NCI-H1694 treated with DMSO at 0.1 percent for 48 hours (cell line): ENCODE measurements around the gene GSTM4.
A peak's percentile ranks its signal among the peaks of the same experiment; 100 is the strongest.
"Not testable (repeated sequence)": the region's sequence is repeated elsewhere in the genome, so short reads cannot be mapped to it uniquely, and the experiment has no call there.

Source experiments
- DNase-seq: peaks from one replicate; lab custom pipeline; 2025; lab: John Stamatoyannopoulos, UW

GSTM4 gene

DNA sequence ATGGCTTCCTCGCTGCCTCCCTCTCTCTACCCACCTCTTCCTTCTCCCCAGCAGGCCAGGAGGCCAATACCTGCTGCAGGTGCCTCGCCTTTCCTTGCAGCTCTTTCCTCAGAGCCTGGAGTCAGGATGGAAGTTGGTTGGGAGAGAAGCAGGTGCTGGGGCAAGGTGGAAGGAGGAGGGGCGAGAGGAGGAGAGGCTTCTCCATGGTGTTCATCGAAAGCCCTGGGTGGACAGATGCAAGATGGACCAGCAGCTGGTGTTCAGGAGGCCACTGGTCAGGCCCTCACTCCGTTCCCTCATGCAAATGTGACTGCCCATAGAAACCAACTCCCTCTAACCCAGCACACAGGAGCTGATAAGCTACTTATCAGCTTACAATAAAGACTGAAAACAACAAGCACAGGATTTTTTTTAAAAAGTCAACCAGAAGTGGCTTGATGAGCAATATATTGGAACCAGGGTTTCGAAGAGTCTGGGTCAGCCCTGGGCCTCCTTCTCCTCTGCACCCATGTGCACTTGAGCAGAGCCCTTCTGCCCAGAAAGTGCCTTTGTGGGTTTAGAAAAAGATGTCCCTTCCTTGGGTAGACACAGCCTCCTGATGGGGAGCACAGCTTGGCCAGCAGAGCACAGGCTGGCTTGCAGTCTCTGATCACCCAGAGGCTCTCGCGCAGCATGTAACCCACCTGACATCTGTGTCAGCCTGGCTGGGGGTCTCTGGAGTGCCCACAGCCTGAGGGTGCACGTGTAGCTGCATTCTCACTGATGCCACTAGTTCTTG lies 16.6 kb upstream of the GSTM4 start:
- DNase-seq: no peak

DNA sequence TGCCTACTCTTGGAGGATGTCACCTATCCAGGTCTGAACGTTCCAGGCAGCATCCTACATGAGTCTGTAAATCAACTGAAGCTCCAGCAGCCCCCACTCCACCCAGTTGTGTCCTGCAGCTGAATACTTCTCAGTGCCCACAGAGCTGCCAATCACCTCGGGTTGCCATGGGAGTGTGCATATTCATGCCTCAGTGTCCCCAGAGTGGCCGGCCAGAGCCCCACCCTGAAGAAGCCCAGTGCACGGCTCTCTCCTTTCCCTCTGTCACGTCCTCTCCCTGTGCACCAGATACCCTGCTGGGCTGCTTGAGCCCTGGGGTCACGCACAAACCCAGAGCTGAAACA lies 16.1 kb upstream of the GSTM4 start:
- DNase-seq: no peak

DNA sequence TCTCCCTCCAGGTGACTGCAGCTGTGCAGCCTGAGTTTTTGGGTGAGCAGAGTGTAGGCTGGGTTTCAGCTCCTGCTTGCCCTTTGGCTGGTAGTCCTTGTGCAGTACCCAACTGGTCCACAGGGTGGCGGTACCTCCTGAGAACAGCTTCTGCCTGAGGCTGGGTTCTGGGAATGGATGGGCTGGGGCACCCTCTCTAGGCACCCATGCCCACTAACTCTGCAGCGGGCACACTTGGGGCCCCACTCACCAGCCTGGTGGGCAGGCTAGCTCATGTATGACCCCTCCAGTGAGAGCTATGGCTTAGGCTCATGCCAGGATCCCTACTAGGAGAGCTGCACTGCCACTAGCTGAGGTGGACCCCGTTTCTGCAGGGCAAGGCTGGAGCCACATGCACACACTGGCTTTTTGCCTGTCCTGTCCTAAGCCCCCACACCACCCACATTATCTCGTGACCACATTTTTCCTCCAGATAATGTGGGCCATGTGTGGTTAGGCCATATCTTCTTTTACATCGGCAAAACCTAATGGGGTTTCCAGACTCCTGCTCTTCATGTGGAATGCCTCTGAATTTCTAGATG lies 15.5 kb upstream of the GSTM4 start:
- peak; percentile 68 for DNase-seq

DNA sequence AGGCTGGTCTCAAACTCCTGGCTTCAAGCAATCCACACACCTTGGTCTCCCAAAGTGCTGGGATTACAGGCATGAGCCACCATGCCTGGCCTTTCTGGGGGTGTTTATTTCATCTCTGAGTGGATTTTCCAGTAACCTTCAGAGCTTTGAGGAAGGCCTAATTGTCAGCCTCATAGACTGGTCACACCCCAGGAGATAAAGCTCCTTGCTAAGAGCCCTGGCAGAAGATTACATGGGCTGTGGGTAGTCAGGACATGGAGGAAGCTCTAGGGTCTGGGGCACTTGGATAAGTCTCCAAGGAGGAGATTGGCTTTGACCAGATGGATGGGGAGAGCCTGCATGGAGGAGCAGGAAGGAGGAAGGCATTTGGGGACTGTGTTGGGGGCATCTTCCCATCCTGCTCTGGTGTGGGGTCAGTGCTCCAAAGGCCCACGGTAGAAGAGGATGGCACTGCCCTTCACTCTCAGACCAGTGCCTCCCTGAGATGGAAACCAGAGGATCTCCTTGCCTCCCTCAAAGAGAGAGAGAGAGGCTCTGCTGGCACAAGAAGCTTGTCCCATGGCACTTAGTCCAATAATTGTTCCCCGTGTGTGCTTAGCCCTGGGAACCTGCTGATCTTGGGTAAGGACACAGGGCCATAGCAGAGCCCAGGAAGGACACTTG lies 14.7 kb upstream of the GSTM4 start:
- no peak for DNase-seq

DNA sequence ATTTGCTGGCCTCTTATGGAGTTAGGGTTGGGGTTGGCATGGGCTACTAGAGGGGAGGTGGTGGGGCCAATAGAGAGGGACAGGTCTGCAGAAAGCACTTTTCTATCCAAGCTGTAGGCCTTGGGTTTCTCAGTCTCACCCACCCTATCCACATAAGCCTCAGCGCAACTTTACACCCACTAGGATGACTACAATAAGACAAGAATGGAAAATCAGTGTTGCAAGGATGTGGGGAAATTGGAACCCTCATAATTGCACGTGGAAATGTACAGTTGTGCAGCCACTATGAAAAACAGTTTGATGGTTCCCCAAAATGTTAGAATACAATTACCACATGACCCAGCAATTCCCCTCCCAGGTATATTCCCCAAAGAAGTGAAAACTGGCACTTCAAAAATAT lies 14.0 kb upstream of the GSTM4 start:
- DNase-seq: no peak

DNA sequence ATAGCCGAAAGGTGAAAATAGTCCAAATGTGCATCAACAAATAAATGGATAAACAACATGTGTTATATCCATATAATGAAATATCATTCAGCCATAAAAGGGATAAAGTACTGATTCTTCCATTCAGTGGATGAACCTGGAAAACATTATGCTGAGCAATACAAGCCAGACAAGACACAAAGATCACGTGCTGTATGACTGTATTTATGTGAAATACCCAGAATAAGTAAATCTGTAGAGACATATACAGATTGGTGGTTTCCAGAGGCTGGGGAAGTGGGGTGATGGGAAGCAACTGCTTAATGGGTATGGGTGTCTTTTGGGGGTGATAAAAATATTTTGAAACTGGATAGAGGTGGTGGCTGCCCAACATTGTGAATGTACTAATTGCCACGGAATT lies 13.3 kb upstream of the GSTM4 start:
- no peak for DNase-seq

DNA sequence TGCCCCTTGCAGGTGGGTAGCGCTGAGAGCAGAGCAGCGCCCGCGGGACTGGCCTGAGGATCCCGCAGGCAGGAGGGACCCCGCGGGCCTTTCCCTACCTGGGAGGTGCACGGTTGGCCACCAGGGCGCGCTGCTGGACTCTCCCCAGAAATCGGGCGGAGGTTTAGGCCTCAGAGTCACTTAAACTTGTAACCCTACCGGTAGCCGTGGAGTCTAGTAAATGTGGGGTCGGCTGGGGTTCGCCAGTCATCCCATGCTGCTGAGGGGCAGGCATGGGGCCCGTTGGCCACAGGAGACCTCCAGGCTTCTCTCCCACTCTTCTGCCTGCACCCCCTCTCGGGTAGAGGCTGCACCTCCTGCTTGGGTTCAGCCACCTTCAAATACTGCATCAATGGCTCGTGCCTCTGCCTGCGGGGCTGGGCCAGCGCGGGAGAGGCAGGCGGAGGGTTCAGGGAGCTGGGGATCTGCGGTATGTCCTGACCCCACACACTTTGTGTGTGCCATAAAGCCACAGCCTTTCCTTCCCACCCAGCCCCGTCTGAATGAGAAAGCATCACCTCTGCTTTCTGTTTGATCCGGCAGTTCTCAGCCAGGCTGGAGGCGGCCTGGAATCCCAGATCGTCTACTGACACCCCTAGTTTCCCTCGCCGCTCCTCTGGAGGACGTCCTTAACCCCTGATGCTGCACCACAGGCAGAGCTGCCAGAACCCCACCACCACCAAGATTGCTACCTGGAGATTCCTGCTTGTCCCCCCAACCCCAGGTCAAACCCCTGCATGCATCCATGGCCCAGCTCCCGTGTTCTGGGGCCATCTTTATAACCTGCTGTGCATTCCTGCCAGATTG lies 12.3 kb upstream of the GSTM4 start:
- DNase-seq: peak; percentile 69

DNA sequence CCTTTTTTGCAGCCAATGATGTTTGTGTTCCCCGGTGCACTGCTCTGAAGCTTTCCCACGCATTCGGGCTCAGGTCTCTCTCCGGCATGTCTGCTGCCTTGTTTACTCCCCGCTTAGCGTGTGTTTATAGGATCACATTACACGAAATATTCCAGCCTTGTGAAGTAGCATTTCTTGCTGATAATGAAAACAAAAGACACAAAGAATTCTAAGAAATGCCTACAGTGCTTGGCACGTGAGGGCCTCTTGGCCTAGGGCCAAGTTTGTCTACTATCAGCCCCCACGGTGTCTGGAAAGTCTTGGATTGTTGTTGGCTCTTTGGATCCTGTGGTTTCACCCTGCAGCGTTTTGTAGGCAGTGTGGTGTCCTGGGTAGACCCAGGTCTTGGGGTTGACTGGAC lies 11.2 kb upstream of the GSTM4 start:
- no peak for DNase-seq

DNA sequence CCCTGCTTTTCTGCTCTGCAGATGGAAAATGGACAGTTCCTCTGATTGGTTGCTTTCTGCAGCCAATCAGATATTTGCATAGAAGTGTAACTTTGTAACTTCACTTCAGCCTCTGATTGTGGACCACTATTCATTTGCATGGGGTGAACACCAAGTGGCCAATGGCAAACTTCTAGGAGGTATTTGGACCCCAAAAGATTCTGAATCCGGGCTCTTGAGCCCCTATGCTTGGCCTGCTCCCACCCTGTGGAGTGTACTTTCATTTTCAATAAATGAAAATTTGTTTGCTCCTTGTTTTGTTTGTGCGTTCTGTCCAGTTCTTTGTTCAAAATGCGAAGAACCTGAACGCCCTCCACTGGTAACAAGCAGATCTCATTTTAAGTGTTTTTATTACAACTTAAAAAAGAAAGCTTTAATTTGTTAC lies 6.4 kb upstream of the GSTM4 start:
- peak; percentile 74 for DNase-seq

DNA sequence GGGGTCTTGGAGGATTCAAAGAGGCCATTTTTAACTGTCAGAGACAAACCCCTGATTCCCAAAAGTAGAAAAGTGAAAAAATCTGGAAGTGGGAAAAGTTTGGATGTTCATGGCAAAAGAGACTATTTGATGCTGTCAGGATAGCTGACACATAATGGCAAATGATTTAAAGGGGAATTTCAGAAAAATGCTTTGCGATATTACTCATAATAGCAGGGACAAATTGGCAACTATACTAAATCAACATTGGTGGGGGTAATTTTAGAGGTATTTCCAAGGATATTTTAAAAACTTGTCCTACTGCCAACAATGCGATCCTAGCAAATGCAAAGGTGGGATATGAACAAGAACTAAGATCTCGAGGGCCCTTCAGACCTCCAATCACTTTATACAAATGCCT lies 5.3 kb upstream of the GSTM4 start:
- DNase-seq: no peak

DNA sequence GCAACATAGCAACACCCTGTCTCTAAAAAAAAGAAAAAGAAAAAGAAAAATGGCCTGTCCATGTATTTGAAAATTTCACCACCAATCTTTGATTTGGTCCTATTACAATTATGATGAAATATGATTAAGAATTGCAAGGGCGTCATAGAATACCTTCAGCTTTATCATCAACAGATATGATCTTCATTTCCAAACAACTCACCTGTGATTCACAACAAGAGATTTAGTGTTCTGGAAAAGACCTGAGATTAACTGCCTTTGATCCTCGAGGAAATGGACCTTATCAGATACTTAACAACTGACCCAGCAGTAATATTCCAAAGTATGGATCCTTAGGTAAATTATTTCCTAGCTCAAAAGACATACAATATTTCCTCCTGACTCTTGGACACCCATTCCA lies 3.5 kb upstream of the GSTM4 start:
- no peak for DNase-seq

DNA sequence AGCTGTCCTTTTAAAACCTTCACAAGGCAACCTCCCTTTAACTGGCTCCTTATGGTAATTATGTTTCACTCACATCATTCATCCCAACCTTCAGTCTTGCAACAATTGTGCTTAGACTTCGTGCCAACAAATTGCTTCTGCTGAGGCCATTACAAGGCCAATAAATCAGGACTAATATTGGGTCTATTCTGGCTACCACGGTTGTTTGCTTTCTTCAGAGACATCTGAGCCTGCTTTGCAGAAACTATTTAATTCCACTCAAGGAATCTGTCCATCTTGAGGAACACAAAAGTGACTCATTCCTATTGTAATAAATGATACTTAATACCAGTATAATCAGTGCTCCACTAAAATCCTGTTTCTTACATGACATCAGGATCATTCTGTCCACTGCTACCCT lies 2.6 kb upstream of the GSTM4 start:
- no peak for DNase-seq

DNA sequence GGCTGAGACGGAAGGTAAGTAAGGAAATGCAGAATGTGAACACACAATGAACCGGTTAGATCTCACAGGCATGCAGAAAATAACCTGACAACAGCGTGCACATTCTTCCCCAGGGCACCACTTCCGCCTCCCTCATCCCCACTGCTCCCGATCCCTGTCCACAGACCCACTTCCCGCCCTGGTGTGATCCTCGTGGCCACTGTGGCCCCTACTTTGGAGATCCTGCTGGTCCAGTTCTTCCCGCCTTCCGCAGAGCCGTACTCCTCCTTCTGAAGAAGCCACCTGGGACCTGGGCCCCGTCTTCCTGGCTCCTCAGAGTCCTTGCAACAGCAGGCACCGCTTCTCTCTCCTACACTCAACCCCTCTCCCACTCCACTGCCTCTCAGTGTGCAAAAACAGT lies 1.4 kb upstream of the GSTM4 start:
- DNase-seq: no peak

DNA sequence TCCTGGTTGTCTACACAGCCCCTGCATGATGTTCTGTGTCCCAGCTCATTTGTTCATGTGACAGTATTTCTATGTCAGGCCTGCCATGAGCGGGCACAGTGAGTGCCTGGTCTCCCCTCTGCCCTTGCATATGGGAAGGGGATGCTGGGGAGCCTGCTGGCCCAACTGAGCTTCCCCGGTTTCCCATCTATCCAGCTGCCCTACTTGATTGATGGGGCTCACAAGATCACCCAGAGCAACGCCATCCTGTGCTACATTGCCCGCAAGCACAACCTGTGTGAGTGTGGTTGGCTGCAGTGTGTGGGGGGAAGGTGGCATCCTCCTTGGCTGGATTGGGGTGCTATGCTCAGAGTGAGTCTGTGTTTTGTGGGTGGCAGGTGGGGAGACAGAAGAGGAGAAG lies 1.5 kb downstream of the GSTM4 start:
- DNase-seq: no peak

DNA sequence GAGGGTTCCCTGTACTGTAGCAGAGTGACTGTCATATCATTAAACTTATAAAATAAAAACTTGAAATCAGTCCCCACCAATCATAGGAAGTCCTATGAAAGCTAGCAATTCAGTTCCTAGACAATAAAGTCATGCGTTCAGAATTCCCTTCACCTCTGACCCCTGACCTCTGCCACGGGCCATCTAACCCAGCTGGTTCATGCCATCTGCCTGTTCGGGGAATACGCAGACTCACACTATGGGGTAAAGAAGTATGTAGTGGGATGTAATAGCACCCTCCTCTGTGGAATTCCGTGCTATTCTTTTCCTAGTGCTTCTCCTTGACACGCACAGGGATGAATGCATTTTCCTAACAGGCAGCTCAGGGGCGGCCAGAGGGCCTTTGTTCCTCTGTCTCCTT lies 2.1 kb downstream of the GSTM4 start:
- DNase-seq: no peak

DNA sequence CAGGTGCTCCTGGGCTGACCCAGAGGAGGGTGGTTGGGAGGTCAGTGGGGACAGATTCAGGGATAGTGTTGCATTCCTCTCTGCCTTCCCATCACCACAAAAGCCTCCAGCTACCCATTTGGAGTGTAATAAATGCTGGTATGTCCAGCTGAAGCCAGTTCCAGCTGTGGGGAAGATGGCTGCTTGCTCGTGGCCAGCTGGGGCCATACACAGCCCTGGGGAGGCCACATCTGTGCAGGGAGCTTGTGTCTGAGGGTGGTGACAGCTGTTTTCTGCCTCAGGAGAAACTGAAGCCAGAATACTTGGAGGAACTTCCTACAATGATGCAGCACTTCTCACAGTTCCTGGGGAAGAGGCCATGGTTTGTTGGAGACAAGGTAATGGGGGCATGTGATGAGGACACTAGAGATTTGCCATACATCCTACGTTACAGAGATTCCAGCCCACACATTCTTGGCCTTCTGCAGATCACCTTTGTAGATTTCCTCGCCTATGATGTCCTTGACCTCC lies 2.7 kb downstream of the GSTM4 start:
- no peak for DNase-seq

DNA sequence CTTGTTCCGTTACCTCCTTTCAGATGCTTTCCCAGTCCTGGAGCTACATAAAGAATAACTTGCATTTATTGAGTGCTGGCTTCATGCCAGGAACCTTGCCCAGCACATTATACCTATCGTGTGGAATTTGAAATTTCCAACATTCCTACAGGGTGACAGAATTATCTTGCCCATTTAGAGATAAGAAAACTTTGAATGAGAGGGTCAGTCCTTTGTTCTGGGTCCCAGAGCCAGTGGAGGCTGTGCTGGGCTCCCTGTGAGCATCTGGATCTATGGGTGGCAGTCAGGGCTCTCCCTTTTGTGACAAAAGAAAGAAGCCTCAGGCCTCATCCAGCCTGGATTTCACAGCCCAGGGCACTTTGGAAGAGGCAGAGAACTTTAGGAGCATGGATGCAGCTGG lies 3.2 kb downstream of the GSTM4 start:
- DNase-seq: no peak

DNA sequence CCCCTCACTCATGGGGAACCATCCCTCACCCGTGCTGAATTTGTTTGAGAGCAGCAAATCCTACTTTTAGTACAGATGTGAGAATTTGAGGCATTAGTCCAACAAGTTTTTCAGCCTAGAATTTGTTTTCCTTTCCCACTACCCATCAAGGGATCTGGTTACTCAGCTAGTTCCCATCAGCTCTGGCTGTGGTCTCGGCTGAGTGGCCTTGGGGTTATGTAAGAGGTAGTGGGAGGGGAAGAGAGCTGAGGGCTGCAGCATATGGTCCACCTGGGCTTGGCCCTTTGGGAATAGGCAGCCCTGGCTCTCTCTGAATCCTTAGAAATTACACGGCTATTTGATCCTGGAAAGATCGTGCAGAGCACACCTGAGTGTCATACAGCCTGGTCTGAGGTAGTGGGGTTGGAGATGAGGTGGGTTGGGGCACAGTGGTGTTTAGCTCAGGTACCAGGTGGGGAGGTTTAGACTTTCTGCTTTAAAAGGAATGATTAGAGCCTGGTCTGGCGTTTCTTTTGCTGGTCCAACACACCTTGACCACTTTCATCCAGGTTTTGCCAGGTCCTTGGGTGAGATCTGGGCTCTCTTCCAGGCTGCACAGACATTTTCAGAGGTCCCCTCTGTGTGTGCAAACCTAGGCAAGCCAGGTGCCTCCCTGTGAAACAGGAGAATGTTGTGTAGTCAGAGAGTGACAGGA lies 4.2 kb downstream of the GSTM4 start:
- no peak for DNase-seq

DNA sequence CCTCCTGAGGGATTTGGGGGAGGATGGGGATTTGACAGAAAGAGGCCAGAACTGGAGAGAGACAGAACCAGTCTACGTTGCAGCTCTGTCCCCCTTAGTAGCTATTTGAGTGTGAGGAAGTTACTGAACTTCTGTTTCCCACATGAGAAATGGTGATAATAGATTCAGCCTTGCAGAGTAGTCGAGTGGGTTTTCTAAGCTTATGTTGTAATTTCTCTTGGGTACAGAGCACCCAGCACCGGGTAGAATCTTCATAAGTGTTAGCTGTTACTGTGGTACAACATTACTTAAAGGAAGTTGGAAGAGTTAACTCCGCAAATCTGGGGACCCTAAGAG lies 4.8 kb downstream of the GSTM4 start:
- DNase-seq: not testable (repeated sequence)

DNA sequence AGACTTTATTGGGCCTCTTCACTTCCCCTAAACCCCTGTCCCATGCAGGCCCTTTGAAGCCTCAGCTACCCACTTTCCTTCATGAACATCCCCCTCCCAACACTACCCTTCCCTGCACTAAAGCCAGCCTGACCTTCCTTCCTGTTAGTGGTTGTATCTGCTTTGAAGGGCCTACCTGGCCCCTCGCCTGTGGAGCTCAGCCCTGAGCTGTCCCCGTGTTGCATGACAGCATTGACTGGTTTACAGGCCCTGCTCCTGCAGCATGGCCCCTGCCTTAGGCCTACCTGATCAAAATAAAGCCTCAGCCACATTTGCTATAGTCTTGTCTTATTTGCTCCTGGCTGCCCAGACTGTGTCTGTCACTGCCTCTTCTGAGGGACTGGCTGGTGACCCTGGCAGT lies 5.5 kb downstream of the GSTM4 start:
- no peak for DNase-seq

DNA sequence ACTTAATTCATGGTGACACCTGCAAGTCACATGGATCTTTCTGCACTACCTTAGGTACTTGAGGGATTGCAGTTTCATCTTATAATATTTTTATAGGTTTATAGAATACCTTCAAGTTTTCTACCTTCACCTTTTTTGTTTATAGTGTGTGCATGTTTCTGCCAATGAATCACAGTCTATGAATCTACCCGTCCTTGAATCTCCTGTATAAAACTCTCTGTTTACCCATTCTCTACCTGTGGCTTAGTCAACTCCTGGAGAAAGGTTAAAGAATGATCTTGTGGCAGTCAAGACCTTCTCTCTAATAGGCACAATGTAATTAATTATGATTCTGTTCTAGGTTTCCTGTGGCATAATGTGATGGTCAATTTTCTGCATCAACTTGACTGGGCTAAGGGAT lies 8.8 kb downstream of the GSTM4 start:
- no peak for DNase-seq
